IPS-15b (cell line): Measurements from ENCODE around the gene THAP3.

Source experiments
- H3K27me3 ChIP-seq: one replicate; pipeline ENCODE4 v1.6.1; 2013; ENCODE audit warnings: low read length; ENCODE audit not compliant: control insufficient read depth, insufficient read depth
- H3K36me3 ChIP-seq: one replicate; pipeline ENCODE4 v1.6.1; 2013; ENCODE audit warnings: low read length; ENCODE audit not compliant: control insufficient read depth, insufficient read depth
- H3K4me1 ChIP-seq: one replicate; pipeline ENCODE4 v1.6.1; 2013; ENCODE audit warnings: mild to moderate bottlenecking, low read length; ENCODE audit not compliant: control insufficient read depth, insufficient read depth
- H3K4me3 ChIP-seq: one replicate; pipeline ENCODE4 v1.5.1; 2013; ENCODE audit warnings: low read depth, low read length
- H3K9ac ChIP-seq: one replicate; pipeline ENCODE4 v1.6.1; 2013; ENCODE audit warnings: low read depth, mild to moderate bottlenecking, low read length
- H3K9me3 ChIP-seq: one replicate; pipeline ENCODE4 v1.6.1; 2013; ENCODE audit warnings: mild to moderate bottlenecking, low read length; ENCODE audit not compliant: control insufficient read depth, insufficient read depth

The THAP3 gene

DNA sequence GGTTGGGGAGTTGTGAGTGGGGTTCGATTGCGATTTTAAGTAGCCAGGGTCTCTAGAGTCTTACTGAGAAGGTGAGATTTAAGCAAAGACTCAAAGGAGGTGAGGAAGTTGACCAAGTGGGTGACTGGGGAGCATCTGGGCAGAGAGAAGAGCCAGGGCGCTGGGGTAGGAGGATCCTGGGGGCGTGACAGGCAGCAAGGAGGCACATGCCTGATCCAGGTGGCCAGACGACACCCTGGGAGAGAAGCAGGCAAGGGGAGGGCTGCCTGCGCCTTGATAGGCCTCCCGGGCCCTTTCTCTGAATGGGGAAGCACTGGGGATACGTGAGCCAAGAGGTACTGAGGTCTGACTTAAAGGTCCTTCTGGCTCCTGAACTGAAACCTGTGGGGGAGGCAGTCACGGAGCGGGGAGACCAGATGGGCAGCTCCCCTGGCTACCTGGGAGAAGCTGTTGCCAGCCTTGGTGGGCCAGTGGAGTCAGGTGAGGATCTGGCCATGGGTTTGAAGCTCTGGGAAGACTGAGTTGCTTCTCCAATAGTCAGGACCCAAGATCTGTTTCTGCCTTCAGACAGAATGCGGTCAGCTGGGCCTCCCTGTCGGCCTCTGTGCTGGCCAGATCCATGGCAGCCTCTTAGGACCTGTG lies 39.5 kb upstream of the THAP3 start:
- H3K36me3 ChIP-seq, result peaks cover 18% of the 10 kb centered on the region
- H3K4me3 ChIP-seq, result no peak overlapping the region
- H3K9ac ChIP-seq, result no peak overlapping the region
- H3K9me3 ChIP-seq, result no peaks in the 10 kb centered on the region
- no peaks in the 10 kb centered on the region for H3K27me3 ChIP-seq
- H3K4me1 ChIP-seq, result no peaks in the 10 kb centered on the region

DNA sequence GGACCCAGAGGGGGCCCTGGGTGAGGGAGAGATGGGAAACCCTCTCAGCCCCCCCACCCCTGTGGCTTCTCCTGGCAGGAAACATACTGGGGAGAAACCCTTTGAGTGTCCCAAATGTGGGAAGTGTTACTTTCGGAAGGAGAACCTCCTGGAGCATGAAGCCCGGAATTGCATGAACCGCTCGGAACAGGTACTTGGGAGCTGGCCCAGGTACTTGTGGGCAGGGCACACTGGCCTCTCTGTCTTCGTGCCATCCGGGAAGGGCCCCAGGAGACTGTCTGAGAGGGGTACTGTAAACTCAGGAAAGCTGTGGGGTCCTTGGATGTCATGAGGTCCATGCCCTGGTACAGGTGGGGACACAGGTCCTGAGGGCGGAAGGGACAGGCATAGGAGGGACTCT lies 38.8 kb upstream of the THAP3 start:
- peaks cover 18% of the 10 kb centered on the region for H3K36me3 ChIP-seq
- H3K4me3 ChIP-seq, result no peak overlapping the region

DNA sequence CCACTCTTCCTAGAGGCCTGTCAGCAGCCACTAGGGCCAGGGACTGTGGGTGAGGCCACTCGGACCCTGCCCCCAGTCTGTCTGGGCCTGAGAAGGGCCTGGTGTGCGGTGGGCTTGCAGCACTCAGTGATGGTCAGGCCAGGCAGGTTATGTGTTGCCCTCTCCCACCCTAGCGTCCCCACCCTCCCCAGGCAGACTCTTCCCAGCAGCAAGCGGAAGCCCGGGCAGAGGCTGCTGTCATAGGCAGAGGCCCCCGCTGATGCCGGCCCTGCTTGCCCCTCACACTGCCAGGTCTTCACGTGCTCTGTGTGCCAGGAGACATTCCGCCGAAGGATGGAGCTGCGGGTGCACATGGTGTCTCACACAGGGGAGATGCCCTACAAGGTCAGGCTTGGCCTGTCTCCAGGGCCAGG lies 38.3 kb upstream of the THAP3 start:
- Histone ChIP-seq H3K36me3 (peaks cover 18% of the 10 kb centered on the region), H3K27me3 (no peaks in the 10 kb centered on the region), H3K4me1 (no peaks in the 10 kb centered on the region), H3K9ac (no peak overlapping the region), H3K4me3 (no peak overlapping the region), H3K9me3 (no peaks in the 10 kb centered on the region)

More for the DNA sequence above, 38.8 kb upstream of the THAP3 start:
- Histone ChIP-seq H3K9me3 (no peaks in the 10 kb centered on the region), H3K4me1 (no peaks in the 10 kb centered on the region), H3K27me3 (no peaks in the 10 kb centered on the region), H3K9ac (no peak overlapping the region)

DNA sequence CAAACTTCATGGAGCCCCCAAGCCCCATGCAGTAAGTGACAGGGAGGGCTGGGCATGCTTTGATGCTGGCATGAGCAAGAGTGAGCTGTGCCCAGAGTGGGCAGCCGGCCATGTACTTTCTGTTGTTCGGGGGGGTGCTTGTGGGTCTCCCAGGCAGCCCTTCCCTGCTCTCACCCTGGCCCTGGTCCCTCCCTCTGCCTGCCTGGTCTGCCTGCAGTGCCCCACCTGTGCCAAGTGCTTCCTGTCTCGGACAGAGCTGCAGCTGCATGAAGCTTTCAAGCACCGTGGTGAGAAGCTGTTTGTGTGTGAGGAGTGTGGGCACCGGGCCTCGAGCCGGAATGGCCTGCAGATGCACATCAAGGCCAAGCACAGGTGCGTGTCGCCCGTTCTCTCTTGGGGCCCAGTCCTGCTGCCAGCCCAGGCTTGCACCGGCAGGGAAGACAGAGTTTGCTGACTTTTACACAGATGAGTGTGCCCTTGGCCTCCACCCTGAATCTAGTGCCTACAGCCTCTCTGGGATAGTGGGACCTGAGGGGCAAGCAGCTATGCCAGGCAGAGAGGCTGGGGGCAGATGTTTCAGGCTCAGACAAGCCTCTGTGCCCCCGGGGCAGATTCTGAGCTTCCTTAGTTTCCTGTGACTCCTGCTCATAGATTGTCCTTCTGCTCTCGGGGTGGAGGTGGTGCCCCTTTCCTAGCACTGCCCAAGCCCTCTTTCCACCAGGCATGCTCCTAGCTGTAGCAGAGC lies 37.2 kb upstream of the THAP3 start:
- no peak overlapping the region for H3K9ac ChIP-seq
- no peaks in the 10 kb centered on the region for H3K27me3 ChIP-seq
- H3K9me3 ChIP-seq, result no peaks in the 10 kb centered on the region
- no peaks in the 10 kb centered on the region for H3K4me1 ChIP-seq
- H3K4me3 ChIP-seq, result no peak overlapping the region
- peaks cover 20% of the 10 kb centered on the region for H3K36me3 ChIP-seq

DNA sequence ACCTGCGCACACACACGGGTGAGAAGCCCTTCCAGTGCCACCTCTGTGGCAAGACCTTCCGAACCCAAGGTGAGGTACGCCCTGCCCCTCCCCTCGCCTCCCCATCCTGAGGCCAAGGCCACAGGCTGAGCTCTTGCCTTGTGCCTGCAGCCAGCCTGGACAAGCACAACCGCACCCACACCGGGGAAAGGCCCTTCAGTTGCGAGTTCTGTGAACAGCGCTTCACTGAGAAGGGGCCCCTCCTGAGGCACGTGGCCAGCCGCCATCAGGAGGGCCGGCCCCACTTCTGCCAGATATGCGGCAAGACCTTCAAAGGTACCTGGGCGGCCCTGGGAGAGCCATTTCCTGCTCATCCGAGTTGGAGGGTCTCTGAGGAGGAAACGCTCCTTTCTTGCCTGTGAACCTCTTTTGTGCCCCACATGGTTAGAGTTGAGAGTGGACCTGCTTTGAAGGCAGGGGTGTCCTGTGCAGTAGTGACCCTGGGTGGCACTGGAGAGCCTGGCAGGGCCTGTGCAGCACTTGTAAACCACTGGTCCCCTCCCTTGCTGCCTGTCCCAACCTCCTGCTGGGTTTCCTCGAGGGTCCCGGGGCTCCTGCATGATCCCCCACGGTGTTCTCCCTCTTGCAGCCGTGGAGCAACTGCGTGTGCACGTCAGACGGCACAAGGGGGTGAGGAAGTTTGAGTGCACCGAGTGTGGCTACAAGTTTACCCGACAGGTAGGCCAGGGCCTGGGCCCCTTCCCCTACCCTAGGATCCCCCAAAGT lies 36.4 kb upstream of the THAP3 start:
- H3K9ac ChIP-seq, result no peak overlapping the region
- H3K27me3 ChIP-seq, result no peaks in the 10 kb centered on the region
- H3K4me1 ChIP-seq, result no peaks in the 10 kb centered on the region
- no peak overlapping the region for H3K4me3 ChIP-seq
- peaks cover 29% of the 10 kb centered on the region for H3K36me3 ChIP-seq
- H3K9me3 ChIP-seq, result no peaks in the 10 kb centered on the region

DNA sequence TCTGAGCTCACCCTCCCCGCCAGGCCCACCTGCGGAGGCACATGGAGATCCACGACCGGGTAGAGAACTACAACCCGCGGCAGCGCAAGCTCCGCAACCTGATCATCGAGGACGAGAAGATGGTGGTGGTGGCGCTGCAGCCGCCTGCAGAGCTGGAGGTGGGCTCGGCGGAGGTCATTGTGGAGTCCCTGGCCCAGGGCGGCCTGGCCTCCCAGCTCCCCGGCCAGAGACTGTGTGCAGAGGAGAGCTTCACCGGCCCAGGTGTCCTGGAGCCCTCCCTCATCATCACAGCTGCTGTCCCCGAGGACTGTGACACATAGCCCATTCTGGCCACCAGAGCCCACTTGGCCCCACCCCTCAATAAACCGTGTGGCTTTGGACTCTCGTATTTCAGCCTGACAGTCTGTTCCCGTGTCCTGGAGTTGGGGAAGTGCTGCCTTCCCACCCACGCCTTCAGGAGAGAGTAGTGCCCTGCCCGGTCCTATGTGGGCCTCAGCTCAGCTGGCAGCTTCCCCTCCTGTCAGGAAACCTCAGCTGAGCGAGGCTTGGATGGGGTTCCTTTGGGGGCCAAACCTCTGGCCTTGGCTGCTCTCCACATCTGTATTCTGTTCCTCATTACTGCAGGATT lies 35.7 kb upstream of the THAP3 start:
- Histone ChIP-seq H3K9ac (no peak overlapping the region), H3K4me1 (no peaks in the 10 kb centered on the region), H3K4me3 (no peak overlapping the region), H3K27me3 (no peaks in the 10 kb centered on the region), H3K36me3 (peaks cover 36% of the 10 kb centered on the region), H3K9me3 (no peaks in the 10 kb centered on the region)

DNA sequence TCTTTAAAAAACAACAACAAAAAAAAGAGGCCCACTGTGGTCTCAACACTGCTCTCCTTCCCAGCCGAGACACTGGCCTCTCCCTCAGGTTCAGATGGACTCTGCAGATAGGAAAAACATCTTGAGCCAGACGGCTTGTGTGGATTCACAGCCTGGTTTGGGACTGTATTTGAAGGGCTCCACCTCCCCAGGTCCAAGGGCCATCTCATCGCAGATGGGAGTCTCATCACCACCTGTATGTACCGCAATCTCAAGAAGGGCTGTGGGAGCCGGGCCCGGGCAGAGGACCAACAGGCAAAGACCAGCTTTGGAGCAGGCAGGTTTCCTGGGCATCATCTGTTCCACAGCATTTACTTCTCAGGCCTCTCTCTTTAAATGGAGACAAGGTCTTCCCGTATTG lies 34.6 kb upstream of the THAP3 start:
- H3K4me3 ChIP-seq, result no peak overlapping the region
- H3K4me1 ChIP-seq, result no peaks in the 10 kb centered on the region
- peaks cover 44% of the 10 kb centered on the region for H3K36me3 ChIP-seq
- H3K9me3 ChIP-seq, result no peaks in the 10 kb centered on the region
- H3K27me3 ChIP-seq, result no peaks in the 10 kb centered on the region
- H3K9ac ChIP-seq, result no peak overlapping the region

DNA sequence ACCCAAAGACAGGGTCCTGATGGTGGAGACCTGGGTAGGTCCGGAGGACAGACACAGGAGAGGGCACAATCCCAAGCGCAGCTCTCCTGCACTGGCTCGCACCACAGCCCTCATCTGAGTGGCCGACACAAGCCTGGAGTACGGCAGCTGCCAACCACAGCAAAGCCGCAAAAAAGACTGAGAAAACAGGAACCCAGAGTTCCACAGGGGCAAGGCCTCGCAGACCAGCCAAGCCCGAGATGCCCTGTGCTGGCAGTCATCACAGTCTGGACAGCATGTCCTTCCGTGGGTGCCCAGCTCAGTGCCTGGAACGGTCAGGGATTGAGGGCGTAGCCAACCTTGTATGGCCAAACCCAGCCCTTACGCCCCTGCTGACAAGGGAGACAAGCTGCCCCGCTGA lies 33.4 kb upstream of the THAP3 start:
- no peaks in the 10 kb centered on the region for H3K4me1 ChIP-seq
- H3K9ac ChIP-seq, result no peak overlapping the region
- no peaks in the 10 kb centered on the region for H3K9me3 ChIP-seq
- peaks cover 55% of the 10 kb centered on the region for H3K36me3 ChIP-seq
- H3K27me3 ChIP-seq, result no peaks in the 10 kb centered on the region
- no peak overlapping the region for H3K4me3 ChIP-seq

DNA sequence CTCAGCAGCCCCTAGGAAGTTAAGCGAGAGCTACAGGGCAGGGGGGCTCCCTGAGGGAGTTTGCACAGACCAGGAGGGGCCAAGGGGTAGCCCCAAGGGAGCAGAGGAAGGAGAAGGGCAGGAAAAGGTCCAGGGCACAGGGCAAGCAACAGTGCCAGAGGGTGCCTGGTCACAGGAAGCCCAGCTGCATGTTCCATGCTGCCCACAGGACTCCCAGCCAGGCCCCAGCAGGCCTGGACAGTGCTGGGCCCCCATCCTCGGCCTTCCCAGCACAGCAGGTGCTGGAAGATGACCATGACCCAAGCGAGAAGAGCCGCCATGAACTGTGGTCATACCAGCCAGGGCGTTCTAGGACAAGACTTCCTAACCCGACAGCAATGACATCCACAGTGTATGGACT lies 33.0 kb upstream of the THAP3 start:
- Histone ChIP-seq H3K27me3 (no peaks in the 10 kb centered on the region), H3K36me3 (peaks cover 57% of the 10 kb centered on the region), H3K9ac (no peak overlapping the region), H3K4me3 (no peak overlapping the region), H3K4me1 (no peaks in the 10 kb centered on the region), H3K9me3 (no peaks in the 10 kb centered on the region)

DNA sequence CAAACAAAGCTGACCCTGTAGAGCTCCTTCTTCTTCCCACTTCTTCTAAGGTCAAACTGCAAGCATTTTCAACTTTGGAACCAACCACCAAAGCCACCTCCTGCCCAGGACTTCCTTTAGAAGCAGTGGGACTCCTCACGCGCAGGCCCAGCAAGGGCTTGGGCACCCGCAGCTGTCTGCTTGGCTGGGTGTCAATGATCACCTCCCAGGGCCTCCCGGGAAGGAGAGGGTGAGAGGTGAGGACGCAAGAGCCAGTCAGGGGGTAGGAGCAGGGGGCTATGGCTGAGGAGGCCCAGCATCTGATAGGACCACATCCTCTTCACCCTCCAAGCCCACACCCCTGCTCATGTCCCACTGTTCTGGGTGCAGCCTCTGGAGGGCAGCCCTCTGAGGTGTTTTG lies 32.2 kb upstream of the THAP3 start:
- peaks cover 64% of the 10 kb centered on the region for H3K36me3 ChIP-seq
- H3K27me3 ChIP-seq, result no peaks in the 10 kb centered on the region
- H3K4me3 ChIP-seq, result no peak overlapping the region
- no peak overlapping the region for H3K9ac ChIP-seq
- no peaks in the 10 kb centered on the region for H3K4me1 ChIP-seq
- H3K9me3 ChIP-seq, result no peaks in the 10 kb centered on the region

DNA sequence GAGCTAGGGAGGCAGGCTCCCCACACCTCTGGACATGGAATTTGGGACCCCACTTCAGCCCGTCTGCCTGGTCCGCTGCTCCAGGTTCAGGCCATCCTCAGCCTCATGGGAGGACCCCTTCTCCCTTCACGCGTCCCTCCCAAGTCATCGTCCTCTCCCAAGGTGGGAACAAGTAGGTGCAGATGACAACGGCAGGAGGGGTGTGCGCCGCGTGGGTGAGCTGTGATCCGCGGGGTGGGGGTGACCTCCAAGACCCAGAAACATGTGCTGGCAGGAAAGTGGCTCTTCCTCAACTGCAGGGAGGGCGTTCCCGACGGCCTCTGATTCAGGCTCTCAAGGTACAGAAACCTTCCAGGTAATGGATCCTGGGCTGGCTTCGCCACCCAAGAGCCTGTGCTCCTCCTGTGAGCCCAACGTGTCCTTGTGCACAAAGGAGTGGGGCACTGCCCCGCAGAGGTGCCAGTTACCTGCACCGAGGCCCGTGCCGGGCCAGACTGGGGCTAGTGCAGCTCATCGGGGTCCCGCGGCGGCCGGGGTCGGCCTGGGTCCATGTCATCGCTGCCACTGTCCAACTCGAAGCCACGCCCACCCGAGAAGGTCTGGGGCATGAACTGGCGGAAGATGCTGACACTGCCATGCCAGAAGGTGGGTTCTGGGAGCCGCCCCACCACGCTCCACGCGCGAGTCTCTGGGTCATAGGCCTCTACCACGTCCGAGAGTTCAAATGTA lies 31.6 kb upstream of the THAP3 start:
- H3K9me3 ChIP-seq, result no peaks in the 10 kb centered on the region
- H3K36me3 ChIP-seq, result peaks cover 64% of the 10 kb centered on the region
- no peaks in the 10 kb centered on the region for H3K4me1 ChIP-seq
- no peak overlapping the region for H3K4me3 ChIP-seq
- no peak overlapping the region for H3K9ac ChIP-seq
- no peaks in the 10 kb centered on the region for H3K27me3 ChIP-seq
